Measurements from ENCODE around the gene STPG4. TPM values are rescaled to one million over a fixed set of nuclear protein-coding genes. Genes with fewer than 3 reads are reported as not detected.
"Not testable (repeated sequence)": the region's sequence is repeated elsewhere in the genome, so short reads cannot be mapped to it uniquely, and the experiment has no call there.

The STPG4 gene
- total RNA-seq, 1 donor from 2014 or later = 0.89 TPM

GRCh38 chr2:47174733-47175361 is 19.7 kb upstream of the STPG4 start:
- DNase-seq (ENCODE audit: low spot score) (no peak), ATAC-seq (no peak)
- intact Hi-C loops (cut with DNase I) = no loop called here

GRCh38 chr2:47173986-47174732 is 19.1 kb upstream of the STPG4 start:
- DNase-seq (ENCODE audit: low spot score) (no peak), ATAC-seq (no peak)
- intact Hi-C loops (cut with DNase I) = no loop called here

- intact Hi-C loops (cut with DNase I) = no loop called here
- DNase-seq (ENCODE audit: low spot score) (no peak), ATAC-seq (no peak)
Observed at GRCh38 chr2:47172922-47173695, 18.0 kb upstream of the STPG4 start.

GRCh38 chr2:47172156-47172921 is 17.2 kb upstream of the STPG4 start:
- ATAC-seq (no peak), DNase-seq (ENCODE audit: low spot score) (no peak)
- intact Hi-C loops (cut with DNase I) = no loop called here

GRCh38 chr2:47169784-47170183 is 14.7 kb upstream of the STPG4 start:
- no peak for ATAC-seq
- intact Hi-C loops (cut with DNase I) = no loop called here

GRCh38 chr2:47168895-47169294 is 13.8 kb upstream of the STPG4 start:
- DNase-seq (ENCODE audit: low spot score); ATAC-seq; intact Hi-C loops (cut with DNase I): not testable (repeated sequence)

More at GRCh38 chr2:47169784-47170183, 14.7 kb upstream of the STPG4 start:
- no peak for DNase-seq (ENCODE audit: low spot score)

- ATAC-seq (no peak), DNase-seq (ENCODE audit: low spot score) (no peak)
- intact Hi-C loops (cut with DNase I) = no loop called here
Observed at GRCh38 chr2:47167149-47167548, 12.0 kb upstream of the STPG4 start.

- no peak for ATAC-seq
- intact Hi-C loops (cut with DNase I) = no loop called here
- no peak for DNase-seq (ENCODE audit: low spot score)
Observed at GRCh38 chr2:47165001-47165555, 10.0 kb upstream of the STPG4 start.

- no peak for ATAC-seq
- no peak for DNase-seq (ENCODE audit: low spot score)
- intact Hi-C loops (cut with DNase I) = no loop called here
Observed at GRCh38 chr2:47162780-47163179, 7.7 kb upstream of the STPG4 start.

- DNase-seq (ENCODE audit: low spot score) (no peak), ATAC-seq (no peak)
- intact Hi-C loops (cut with DNase I) = no loop called here
Observed at GRCh38 chr2:47161475-47161874, 6.4 kb upstream of the STPG4 start.

GRCh38 chr2:47160660-47161059 is 5.6 kb upstream of the STPG4 start:
- DNase-seq (ENCODE audit: low spot score) = no peak
- ATAC-seq = no peak
- intact Hi-C loops (cut with DNase I) = no loop called here

- DNase-seq (ENCODE audit: low spot score) (no peak), ATAC-seq (no peak)
- intact Hi-C loops (cut with DNase I) = no loop called here
Observed at GRCh38 chr2:47160211-47160610, 5.1 kb upstream of the STPG4 start.

GRCh38 chr2:47159627-47160026 is 4.5 kb upstream of the STPG4 start:
- no peak for DNase-seq (ENCODE audit: low spot score)
- intact Hi-C loops (cut with DNase I) = no loop called here
- ATAC-seq = no peak

- ATAC-seq = no peak
- intact Hi-C loops (cut with DNase I) = no loop called here
- DNase-seq (ENCODE audit: low spot score) = no peak
Observed at GRCh38 chr2:47158576-47158975, 3.5 kb upstream of the STPG4 start.

GRCh38 chr2:47152803-47153202 is 2.3 kb downstream of the STPG4 start:
- DNase-seq (ENCODE audit: low spot score) (no peak), ATAC-seq (no peak)
- intact Hi-C loops (cut with DNase I) = no loop called here

GRCh38 chr2:47150175-47150574 is 4.9 kb downstream of the STPG4 start:
- DNase-seq (ENCODE audit: low spot score) = no peak
- no peak for ATAC-seq
- intact Hi-C loops (cut with DNase I) = no loop called here

GRCh38 chr2:47147021-47147420 is 8.1 kb downstream of the STPG4 start:
- DNase-seq (ENCODE audit: low spot score) (no peak), ATAC-seq (no peak)
- intact Hi-C loops (cut with DNase I) = no loop called here

- DNase-seq (ENCODE audit: low spot score) (no peak), ATAC-seq (no peak)
- intact Hi-C loops (cut with DNase I) = no loop called here
Observed at GRCh38 chr2:47145466-47145865, 9.6 kb downstream of the STPG4 start.

- ATAC-seq = no peak
- no peak for DNase-seq (ENCODE audit: low spot score)
- intact Hi-C loops (cut with DNase I) = no loop called here
Observed at GRCh38 chr2:47141520-47141919, 13.6 kb downstream of the STPG4 start.

All from sciatic nerve (tissue), 2 donors.